Measurements from ENCODE around the gene ATG16L2. TPM values are rescaled to one million over a fixed set of nuclear protein-coding genes. Genes with fewer than 3 reads are reported as not detected.

Gene ATG16L2
- total and polyA plus RNA-seq, 9 of the 15 experiments (the other 6 are each of a cell fraction or from before 2014, with no cell fraction given) = 0.18 to 11.2 (median 6.2) TPM

DNA sequence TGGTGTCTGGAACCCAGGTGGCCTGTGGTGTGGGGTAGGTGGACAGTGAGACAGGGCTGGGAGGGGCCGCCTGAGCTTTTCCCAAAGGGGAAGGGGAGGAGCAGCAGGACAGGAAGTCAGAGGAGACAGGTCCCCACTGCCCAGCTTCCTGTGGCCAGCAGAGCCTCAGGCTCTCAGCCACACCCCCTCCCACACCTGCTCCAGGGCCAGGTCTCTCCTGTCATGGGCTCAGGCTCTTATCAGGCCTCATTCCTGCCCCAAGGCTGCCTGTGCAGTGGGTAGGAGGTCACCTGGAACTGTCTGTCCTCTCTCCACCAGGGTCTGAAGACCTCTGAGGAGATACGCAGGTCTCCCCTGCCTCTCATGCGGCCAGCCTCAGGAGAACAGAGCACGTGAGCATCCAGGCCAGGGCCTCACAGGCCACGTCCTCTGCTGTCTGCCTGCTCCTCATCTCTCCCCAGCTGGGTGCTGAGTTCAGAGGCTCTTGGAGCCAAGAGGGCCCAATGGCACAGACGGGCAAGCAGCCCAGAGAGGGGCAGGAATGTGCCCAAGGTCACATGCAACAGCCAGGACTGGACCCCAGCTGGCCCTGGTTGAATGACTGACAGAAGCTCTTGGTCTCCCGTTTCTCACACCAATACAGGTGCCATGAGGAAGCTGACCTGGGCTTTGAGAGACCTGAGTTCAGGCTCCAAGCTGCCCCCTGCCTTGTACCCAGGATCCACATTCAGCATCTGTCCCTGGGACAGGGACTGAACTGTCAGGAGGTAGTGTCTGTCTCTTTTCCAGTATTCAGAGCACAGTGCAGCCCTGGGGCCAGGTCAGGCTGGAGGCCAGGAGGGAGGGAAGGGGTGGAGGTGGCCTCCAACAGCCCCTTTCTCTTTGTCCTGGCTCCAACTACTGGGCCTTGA lies 37.1 kb upstream of the ATG16L2 start (continued):
- TF ChIP-seq, protein P1, sequence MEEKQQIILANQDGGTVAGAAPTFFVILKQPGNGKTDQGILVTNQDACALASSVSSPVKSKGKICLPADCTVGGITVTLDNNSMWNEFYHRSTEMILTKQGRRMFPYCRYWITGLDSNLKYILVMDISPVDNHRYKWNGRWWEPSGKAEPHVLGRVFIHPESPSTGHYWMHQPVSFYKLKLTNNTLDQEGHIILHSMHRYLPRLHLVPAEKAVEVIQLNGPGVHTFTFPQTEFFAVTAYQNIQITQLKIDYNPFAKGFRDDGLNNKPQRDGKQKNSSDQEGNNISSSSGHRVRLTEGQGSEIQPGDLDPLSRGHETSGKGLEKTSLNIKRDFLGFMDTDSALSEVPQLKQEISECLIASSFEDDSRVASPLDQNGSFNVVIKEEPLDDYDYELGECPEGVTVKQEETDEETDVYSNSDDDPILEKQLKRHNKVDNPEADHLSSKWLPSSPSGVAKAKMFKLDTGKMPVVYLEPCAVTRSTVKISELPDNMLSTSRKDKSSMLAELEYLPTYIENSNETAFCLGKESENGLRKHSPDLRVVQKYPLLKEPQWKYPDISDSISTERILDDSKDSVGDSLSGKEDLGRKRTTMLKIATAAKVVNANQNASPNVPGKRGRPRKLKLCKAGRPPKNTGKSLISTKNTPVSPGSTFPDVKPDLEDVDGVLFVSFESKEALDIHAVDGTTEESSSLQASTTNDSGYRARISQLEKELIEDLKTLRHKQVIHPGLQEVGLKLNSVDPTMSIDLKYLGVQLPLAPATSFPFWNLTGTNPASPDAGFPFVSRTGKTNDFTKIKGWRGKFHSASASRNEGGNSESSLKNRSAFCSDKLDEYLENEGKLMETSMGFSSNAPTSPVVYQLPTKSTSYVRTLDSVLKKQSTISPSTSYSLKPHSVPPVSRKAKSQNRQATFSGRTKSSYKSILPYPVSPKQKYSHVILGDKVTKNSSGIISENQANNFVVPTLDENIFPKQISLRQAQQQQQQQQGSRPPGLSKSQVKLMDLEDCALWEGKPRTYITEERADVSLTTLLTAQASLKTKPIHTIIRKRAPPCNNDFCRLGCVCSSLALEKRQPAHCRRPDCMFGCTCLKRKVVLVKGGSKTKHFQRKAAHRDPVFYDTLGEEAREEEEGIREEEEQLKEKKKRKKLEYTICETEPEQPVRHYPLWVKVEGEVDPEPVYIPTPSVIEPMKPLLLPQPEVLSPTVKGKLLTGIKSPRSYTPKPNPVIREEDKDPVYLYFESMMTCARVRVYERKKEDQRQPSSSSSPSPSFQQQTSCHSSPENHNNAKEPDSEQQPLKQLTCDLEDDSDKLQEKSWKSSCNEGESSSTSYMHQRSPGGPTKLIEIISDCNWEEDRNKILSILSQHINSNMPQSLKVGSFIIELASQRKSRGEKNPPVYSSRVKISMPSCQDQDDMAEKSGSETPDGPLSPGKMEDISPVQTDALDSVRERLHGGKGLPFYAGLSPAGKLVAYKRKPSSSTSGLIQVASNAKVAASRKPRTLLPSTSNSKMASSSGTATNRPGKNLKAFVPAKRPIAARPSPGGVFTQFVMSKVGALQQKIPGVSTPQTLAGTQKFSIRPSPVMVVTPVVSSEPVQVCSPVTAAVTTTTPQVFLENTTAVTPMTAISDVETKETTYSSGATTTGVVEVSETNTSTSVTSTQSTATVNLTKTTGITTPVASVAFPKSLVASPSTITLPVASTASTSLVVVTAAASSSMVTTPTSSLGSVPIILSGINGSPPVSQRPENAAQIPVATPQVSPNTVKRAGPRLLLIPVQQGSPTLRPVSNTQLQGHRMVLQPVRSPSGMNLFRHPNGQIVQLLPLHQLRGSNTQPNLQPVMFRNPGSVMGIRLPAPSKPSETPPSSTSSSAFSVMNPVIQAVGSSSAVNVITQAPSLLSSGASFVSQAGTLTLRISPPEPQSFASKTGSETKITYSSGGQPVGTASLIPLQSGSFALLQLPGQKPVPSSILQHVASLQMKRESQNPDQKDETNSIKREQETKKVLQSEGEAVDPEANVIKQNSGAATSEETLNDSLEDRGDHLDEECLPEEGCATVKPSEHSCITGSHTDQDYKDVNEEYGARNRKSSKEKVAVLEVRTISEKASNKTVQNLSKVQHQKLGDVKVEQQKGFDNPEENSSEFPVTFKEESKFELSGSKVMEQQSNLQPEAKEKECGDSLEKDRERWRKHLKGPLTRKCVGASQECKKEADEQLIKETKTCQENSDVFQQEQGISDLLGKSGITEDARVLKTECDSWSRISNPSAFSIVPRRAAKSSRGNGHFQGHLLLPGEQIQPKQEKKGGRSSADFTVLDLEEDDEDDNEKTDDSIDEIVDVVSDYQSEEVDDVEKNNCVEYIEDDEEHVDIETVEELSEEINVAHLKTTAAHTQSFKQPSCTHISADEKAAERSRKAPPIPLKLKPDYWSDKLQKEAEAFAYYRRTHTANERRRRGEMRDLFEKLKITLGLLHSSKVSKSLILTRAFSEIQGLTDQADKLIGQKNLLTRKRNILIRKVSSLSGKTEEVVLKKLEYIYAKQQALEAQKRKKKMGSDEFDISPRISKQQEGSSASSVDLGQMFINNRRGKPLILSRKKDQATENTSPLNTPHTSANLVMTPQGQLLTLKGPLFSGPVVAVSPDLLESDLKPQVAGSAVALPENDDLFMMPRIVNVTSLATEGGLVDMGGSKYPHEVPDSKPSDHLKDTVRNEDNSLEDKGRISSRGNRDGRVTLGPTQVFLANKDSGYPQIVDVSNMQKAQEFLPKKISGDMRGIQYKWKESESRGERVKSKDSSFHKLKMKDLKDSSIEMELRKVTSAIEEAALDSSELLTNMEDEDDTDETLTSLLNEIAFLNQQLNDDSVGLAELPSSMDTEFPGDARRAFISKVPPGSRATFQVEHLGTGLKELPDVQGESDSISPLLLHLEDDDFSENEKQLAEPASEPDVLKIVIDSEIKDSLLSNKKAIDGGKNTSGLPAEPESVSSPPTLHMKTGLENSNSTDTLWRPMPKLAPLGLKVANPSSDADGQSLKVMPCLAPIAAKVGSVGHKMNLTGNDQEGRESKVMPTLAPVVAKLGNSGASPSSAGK (IDR thresholded peaks at IDR 0.05) = peak; percentile 85
- peak; percentile 67; the same call in 1 of the 2 replicates for TF ChIP-seq POLR2G (IDR thresholded peaks at IDR 0.05; ENCODE audit: low read depth, low read length)
- TF ChIP-seq, protein P2, sequence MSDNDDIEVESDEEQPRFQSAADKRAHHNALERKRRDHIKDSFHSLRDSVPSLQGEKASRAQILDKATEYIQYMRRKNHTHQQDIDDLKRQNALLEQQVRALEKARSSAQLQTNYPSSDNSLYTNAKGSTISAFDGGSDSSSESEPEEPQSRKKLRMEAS (CRISPR knock-in tag; IDR thresholded peaks at IDR 0.05) = peak; percentile 74
- TF ChIP-seq ZNF695 (CRISPR knock-in tag; IDR thresholded peaks at IDR 0.05) = no peak

Data from K562 (cell line).